Tibial artery (tissue), 4 donors: ENCODE measurements around the gene GABRR2.

Source experiments
- DNase-seq, 2 donors: peaks; one replicate each; pipeline ENCODE4 v3.0.0-alpha.2; 2019
- H3K27ac ChIP-seq, 2 donors: fragments of 200-600 bp; sonication (generic) in 1 of 2; 1 replicate in 1 of 2; 2 replicates in 1 of 2; pipeline ENCODE4 v1.5.1; 2018 to 2019; ENCODE audit warnings: mild to moderate bottlenecking in 1 of 2
- H3K27me3 ChIP-seq, 2 donors: fragments of 200-600 bp; sonication (generic) in 1 of 2; one replicate each; pipeline versions ENCODE4 v1.5.1 to v1.6.0; 2016 to 2019
- H3K36me3 ChIP-seq, 3 donors: fragments of 200-600 bp; sonication (generic) in 2 of 3; one replicate each; pipeline ENCODE4 v1.5.1; 2016 to 2019; ENCODE audit warnings: mild to moderate bottlenecking in 2 of 3
- H3K4me1 ChIP-seq, 4 donors: fragments of 200-600 bp; sonication (generic) in 2 of 4; 1 replicate in 3 of 4; 2 replicates in 1 of 4; pipeline ENCODE4 v1.5.1; 2016 to 2019
- H3K4me3 ChIP-seq, 2 donors: fragments of 200-600 bp; sonication (generic) in 1 of 2; 1 replicate in 1 of 2; 2 replicates in 1 of 2; pipeline ENCODE4 v1.5.1; 2018 to 2019; ENCODE audit warnings: mild to moderate bottlenecking in 2 of 2
- H3K9me3 ChIP-seq, 3 donors: fragments of 200-600 bp; sonication (generic) in 1 of 3; one replicate each; pipeline ENCODE4 v1.5.1; 2016 to 2019
- intact Hi-C: fragments of 100-400 bp; cut with DNase I; formaldehyde crosslinking; loops from one replicate; pipeline ENCODE4 v1.15.0; 2023; ENCODE audit warnings: low total_unique reads
- TF ChIP-seq, protein P1 (sequence below), 2 experiments: fragments of 200-600 bp in 1 of 2; fragments of 450-650 bp in 1 of 2; IDR thresholded peaks; one replicate each; pipeline ENCODE4 v1.5.1; 2017 to 2019; ENCODE audit warnings: antibody characterized with exemption in 2 of 2, mild to moderate bottlenecking in 1 of 2, moderate library complexity in 1 of 2

Gene GABRR2

GRCh38 chr6:89255417-89255816 is 59.7 kb downstream of the GABRR2 start:
- TF ChIP-seq, protein P1, sequence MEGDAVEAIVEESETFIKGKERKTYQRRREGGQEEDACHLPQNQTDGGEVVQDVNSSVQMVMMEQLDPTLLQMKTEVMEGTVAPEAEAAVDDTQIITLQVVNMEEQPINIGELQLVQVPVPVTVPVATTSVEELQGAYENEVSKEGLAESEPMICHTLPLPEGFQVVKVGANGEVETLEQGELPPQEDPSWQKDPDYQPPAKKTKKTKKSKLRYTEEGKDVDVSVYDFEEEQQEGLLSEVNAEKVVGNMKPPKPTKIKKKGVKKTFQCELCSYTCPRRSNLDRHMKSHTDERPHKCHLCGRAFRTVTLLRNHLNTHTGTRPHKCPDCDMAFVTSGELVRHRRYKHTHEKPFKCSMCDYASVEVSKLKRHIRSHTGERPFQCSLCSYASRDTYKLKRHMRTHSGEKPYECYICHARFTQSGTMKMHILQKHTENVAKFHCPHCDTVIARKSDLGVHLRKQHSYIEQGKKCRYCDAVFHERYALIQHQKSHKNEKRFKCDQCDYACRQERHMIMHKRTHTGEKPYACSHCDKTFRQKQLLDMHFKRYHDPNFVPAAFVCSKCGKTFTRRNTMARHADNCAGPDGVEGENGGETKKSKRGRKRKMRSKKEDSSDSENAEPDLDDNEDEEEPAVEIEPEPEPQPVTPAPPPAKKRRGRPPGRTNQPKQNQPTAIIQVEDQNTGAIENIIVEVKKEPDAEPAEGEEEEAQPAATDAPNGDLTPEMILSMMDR (IDR thresholded peaks at IDR 0.05), result no peak
- intact Hi-C loops, result no loop called here
- no peaks in the 10 kb centered on the region for H3K4me1 ChIP-seq
- no peaks in the 10 kb centered on the region for H3K9me3 ChIP-seq
- H3K36me3 ChIP-seq, result no peaks in the 10 kb centered on the region
- no peak for DNase-seq
- H3K27ac ChIP-seq, result no peak overlapping the region
- H3K4me3 ChIP-seq, result no peak overlapping the region
- H3K27me3 ChIP-seq, result no peaks in the 10 kb centered on the region

- H3K4me1 ChIP-seq, result no peaks in the 10 kb centered on the region
- H3K9me3 ChIP-seq, result no peaks in the 10 kb centered on the region
- intact Hi-C loops, result no loop called here
- no peak overlapping the region for H3K4me3 ChIP-seq
- H3K36me3 ChIP-seq, result no peaks in the 10 kb centered on the region
- H3K27me3 ChIP-seq, result no peaks in the 10 kb centered on the region
- DNase-seq, result no peak
- TF ChIP-seq, protein P1 (IDR thresholded peaks at IDR 0.05), result no peak
- no peak overlapping the region for H3K27ac ChIP-seq
Observed at GRCh38 chr6:89254569-89254968, 60.5 kb downstream of the GABRR2 start.

DNA sequence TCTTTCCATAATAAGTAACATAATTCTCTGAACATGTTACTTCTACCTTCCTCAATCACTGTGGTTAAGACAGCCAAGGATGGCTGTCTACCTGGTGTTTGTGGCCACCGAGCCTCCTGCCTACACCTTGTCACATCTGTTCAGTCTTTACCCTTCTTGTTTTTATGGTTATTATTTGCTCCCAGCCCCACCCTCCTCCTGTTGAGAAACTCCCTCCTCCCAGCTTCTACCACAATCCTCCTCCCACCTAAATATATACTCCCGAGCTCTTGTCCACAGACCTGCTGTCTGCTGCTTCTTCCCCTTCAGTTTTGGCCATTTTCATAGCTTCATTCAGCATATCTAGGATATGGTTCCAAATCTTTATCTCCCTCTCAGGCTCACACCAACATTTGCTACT is 62.2 kb downstream of the GABRR2 start:
- no peak overlapping the region for H3K4me3 ChIP-seq
- no peaks in the 10 kb centered on the region for H3K4me1 ChIP-seq
- no peak for DNase-seq
- no peak overlapping the region for H3K27ac ChIP-seq
- H3K36me3 ChIP-seq, result no peaks in the 10 kb centered on the region
- no peaks in the 10 kb centered on the region for H3K27me3 ChIP-seq
- TF ChIP-seq, protein P1 (IDR thresholded peaks at IDR 0.05), result no peak
- no peaks in the 10 kb centered on the region for H3K9me3 ChIP-seq
- intact Hi-C loops, result no loop called here

DNA sequence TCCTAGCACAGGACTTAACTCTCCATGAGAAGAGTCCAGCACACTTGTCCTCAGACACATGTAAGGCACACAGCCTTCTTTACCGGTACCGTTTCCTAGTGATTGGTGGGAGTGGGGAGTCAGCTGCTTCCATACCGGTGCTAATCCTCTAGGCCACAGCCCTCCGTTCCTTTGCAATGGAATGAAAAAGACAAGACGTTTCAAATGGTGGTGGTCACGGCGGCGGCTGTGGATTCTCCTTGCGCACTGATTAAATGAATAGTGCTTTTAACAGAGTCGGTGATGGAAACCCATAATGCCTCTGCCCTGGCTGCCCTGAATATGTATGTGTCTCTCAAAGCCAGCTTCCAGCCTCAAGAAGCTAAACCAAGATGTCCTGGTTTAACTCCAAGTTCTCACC is 63.1 kb downstream of the GABRR2 start:
- no peaks in the 10 kb centered on the region for H3K9me3 ChIP-seq
- intact Hi-C loops, result no loop called here
- TF ChIP-seq, protein P1 (IDR thresholded peaks at IDR 0.05), result no peak
- no peak overlapping the region for H3K27ac ChIP-seq
- H3K36me3 ChIP-seq, result no peaks in the 10 kb centered on the region
- H3K4me3 ChIP-seq, result no peak overlapping the region
- no peaks in the 10 kb centered on the region for H3K27me3 ChIP-seq
- no peak for DNase-seq
- no peaks in the 10 kb centered on the region for H3K4me1 ChIP-seq

DNA sequence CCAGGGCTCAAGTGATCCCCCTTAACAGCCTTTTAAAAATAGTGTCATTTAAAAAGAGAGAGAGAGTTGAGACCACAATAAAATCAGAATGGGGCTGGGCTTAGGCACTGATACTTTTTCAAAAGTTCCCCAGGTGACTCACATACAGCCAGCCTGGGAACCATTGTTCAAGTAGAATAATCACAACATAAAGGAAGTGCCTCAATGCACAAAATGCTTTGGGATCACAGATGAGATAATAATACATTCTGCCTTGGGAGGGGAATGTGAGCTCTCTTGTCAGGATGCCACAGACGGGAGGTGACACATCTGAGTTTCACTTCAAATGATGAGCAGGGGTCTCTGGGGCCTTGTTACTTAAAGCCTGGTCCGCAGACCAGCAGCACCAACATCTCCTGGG is 63.9 kb downstream of the GABRR2 start:
- DNase-seq, result no peak
- no peak overlapping the region for H3K27ac ChIP-seq
- no peaks in the 10 kb centered on the region for H3K27me3 ChIP-seq
- TF ChIP-seq, protein P1 (IDR thresholded peaks at IDR 0.05), result no peak
- H3K4me1 ChIP-seq, result no peaks in the 10 kb centered on the region
- H3K9me3 ChIP-seq, result no peaks in the 10 kb centered on the region
- intact Hi-C loops, result no loop called here
- no peak overlapping the region for H3K4me3 ChIP-seq
- no peaks in the 10 kb centered on the region for H3K36me3 ChIP-seq

DNA sequence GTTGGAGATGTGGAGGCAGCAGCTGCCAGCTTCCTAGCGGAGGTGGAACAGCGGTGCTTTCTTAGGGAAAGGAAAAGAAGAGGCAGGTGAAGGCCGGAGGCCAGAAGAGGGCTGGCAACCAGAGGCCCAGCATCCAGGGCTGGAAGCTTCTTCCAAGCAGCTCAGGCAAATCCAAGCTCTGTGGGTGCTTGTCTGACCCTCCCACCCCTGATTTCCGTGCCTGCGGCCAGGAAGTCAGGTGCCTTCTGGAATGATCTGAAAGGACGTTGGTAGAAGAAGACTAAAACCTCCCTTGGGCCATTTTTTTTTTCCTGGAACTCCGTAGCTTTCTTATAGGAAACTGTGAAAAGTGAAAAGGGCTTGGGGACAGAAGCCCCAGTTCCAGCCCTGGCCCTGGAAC is 64.9 kb downstream of the GABRR2 start:
- TF ChIP-seq, protein P1 (IDR thresholded peaks at IDR 0.05), result no peak
- Histone ChIP-seq H3K9me3 (no peaks in the 10 kb centered on the region), H3K27ac (no peak overlapping the region), H3K4me1 (no peaks in the 10 kb centered on the region), H3K4me3 (no peak overlapping the region), H3K27me3 (no peaks in the 10 kb centered on the region), H3K36me3 (no peaks in the 10 kb centered on the region)
- intact Hi-C loops, result no loop called here
- DNase-seq, result no peak
